Retina (tissue), 1 donor: Measurements from ENCODE around the gene PACRG.

ENCODE experiments used
- DNase-seq: peaks from one replicate; pipeline ENCODE4 v3.0.0-alpha.2; 2016

The PACRG gene

DNA sequence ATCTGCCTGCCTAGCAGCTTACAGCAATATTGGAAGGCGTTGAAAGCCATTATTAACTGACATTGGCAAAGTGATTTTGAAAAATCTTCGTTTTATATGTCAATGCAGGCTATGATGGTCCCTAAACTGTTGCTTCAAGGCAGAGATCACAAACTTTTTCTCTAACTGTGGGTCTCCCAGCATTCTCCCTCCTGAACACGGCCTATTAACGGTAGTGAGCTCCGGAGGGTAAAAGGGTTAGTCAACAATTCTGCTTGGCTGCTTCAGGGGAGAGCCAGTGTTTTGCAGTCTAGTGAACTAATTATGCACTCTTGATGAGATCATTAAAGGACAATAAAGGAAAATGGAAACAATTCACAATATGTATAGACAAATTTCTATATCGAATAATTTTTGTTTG is 424.9 kb downstream of the PACRG start:
- DNase-seq: peak; percentile 44

DNA sequence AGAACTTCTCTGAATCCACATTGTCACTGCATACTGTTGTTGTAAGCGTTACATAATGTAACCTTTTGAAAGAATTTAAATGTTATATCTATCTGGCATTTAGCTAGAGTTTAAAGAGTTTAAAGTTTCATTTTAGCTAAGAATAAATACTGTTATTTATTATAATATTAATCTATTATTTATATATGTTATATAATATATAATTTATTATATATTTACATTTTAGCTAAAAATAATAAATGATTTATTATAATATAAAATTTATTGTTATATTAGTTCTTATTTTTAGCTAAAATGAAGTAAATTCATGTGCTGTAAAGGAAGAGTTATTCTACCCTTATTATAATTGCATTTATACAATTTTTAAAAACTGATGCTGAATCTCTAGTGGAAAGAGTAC is 431.3 kb downstream of the PACRG start:
- DNase-seq: no peak

DNA sequence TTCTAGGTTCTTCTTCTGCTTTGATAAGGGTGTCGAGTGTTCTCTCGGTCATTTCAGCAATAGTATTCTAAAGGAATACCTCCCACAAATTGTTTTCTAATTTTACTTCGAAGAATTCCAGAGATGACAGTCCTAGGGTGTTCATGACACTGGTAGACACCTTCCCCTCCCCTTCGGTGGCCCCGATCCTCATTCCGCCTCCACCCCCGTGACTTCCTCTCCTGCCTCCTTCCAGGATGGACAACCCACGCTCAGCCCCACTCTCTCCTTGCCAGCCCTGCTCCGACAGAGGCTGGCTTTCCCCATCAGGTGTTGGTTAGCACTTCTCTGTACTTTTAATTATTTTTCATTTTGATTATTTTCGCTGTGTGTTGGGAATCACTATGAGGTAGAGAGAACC is 431.9 kb downstream of the PACRG start:
- no peak for DNase-seq

DNA sequence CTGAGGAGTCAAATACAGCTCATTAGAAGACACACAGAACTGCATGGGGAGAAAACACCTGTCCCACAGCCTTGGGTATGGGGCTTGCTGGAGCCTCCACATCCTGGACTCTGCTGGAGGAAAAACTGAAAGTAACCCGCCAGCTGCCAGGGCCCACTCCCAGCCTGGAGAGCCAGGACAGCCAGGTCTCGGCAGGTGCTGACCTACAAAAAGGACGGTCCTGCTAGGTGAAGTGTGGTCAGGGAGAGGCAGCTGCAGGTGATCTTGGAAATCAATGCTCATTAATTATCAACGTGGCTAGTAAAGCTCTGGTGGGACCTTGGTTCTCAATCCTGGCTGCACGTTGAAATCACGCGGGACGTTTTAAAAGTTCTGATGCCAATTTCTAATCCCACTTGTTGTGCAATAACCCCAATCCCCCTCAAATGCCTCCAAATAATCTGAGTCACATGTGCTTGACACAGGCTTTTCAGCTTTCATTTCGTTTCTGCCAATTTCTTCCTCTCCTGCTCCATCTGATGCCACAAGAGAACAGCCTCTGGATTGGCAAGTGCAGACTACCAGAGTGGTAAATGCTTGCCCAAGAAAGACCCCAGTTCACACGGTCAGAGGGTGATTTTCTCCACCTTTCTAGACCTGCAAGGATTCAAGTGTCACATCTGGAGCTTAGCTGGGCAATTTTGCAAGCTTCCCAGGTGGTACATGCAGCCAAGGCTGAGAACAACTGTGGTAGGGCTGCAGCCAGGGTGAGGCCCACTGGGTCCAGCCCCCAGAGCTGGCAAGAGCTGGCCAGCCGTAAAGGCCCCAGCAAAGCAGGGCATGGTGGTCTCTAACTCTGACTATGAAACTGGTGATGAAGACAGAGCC is 434.5 kb downstream of the PACRG start:
- DNase-seq: no peak

DNA sequence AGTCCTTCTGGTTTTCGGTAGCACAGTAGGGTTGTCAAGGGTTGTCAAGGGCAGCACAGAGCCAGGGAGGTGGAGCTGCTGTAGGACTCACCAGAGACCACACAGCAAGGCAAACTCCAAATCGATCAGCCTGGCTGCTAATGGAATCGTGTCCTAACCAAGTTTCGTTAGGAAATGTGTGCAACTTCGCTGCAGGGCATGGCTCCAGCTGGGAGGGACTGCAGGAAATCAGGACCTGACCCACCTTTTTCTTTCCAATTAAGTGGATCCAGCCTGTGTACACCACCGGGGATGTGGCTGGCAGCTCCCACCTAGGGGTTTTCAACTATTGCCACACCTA is 435.1 kb downstream of the PACRG start:
- peak; percentile 15 for DNase-seq

DNA sequence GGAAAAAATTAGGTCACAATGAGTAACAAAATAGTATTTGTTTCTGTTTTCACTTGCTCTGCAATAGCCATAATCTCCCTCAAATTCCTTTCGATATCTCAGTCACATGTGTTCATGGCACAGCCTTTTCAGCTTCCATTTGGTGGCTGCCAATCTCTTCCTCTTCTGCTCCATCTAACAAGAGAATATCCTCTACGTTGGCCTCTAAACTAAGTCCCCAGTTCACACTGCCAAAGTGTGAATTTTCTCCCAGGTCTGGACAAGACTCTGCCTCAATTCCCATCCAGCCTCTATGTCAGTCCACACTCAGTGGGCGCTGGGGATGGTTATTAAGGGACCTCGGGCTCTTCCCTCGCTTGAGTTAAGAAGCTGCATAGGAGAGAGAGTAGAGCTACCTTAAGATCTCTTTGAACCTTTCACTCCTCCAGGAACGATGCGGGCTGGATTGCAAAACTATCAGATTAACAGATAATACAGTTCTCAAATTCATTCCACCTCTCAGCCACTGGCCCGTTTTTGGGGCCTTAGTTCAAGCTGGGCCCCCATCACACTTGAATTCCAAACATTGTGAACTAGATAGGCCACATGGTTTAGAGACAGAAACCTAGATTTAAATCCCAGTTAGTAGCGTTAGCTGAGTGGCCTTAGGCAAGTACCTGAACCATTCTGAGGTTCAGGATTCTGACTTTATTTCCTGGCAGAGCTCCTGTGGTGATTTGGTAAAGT is 436.6 kb downstream of the PACRG start:
- no peak for DNase-seq

DNA sequence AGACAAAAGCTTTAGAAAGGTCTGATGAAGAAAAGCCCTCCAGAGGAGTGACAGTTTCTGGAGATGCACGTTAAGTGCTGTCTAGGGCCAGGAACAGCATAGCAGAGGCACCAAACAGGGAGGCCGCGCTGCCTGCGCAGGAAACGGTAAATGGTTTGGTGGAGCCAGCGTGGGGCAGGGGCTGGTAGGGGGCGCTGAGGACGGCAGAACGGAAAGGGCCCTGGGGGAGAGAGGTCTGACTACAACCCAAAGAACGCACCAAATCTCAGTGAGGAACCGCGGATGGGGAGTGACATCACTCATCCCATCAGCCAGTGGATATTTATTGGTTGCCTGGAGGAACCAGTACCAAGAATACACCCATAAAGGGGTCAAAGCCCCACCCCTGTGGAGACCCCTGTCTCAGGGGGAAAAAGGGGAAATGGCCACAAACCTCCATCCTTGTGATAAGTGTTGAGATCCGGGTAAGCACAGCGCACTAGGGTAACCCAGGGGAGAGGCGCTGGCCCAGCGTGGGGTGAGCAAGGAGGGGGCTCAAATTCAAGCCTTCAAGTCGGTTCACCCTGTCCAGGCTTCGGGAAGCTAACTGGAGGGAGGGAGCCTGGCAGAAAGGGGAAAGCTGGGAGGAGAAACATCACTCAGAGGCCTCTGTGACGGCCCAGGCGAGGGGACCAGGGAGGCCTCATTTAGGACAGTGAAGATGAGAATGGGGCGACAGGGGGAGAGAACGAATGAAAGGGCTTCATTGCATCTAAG is 437.6 kb downstream of the PACRG start:
- no peak for DNase-seq

DNA sequence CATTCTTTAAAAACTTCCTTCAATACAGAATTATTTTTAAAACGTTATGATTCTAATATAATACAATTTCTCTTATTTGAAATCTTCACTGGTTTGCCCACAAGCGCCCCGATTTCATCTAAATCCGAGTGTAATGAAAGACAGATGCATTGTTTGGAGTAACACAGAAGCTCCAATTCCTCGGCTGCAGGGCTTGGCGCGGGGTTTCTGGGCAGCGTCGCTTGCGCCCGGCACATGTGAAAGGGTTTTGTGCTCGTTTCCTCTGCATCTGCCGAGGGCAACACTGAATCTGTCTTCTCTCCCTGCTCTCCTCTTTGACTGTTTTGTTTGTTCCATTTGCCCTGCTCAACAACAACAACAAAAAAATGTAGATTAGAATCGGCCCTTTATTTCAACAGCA is 438.1 kb downstream of the PACRG start:
- no peak for DNase-seq

DNA sequence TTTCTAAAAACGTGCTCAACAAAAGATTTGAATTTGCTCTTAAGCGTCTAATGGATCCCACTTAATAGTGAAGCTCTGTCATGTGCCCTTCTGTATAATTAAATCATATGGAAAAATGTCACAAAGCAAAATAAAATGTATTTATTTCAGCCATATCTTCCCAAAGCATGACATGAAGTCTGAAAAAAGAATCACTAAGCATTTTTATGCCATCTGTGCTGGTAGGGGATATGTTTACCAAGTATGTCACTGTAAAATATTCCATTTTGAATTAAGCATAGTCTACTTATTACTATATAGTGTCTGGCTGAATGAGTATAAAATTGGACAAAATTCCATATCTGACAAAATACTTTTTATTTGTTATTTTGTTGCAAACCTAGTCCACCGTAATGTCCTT is 438.7 kb downstream of the PACRG start:
- DNase-seq: no peak

DNA sequence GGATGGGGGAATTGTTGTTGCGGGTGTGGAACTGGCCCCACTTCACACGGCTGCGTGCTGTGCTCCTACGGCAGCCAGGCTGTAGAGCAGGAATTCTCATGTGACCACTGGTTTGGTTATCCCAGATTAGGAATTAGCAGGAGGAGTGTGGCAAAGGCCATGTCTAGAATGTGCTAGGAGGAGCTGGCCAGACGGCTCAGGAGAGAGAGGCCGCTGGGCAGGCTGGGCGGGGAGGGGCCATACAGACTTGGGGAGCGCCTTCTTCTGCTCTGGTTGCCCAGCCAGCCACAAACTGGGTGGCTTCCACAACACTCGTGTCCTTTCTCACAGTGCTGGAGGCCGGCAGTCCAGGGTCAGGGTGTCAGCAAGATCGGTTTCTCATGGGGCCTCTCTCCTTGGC is 441.7 kb downstream of the PACRG start:
- DNase-seq: no peak

DNA sequence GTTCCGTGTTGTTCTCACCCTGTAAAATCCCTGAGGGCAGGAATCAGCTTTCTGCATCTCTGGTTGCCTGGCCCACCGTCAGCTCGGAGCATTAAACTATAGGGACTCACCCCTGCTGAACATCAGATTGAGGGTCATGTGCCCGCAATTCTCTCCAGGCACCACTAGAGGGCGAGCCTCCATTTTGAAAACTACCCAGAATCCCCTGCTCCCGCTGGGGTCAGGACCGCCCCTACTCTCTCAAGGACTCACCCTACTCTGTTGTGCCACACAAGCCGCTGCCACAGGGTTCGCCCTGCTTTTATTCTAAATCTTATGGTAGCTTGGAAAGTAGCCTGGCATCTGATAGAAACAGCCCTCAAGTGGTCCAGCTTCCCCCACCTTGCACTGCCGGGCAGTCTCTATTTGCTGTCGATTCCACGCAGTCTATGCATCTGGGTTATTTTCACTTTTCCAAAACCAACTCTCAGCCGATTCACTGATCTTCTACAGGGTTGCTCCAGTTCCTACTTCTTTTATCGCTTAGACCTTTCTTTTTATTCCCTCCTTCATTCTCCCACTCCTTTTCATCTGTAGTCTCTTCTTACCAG is 442.6 kb downstream of the PACRG start:
- DNase-seq: no peak

DNA sequence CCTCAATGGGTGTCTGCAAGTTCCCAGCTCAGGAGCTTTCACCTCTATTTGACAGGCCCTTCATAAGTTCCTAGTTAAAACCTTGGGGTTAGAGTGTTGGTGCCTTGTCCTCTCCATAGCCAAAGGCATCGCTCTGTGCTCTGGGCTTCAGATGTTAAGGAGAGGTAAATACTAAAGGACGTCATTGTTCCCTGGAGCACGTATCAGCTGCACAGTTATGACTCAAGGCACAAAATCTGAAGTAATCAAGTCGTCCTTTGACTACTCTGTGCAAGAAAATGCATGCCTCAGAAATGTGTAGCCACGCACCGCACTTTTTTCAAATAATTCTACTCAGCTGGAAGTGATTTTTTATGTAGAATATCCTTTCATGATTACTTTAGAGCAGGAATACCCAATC is 446.0 kb downstream of the PACRG start:
- DNase-seq: no peak

DNA sequence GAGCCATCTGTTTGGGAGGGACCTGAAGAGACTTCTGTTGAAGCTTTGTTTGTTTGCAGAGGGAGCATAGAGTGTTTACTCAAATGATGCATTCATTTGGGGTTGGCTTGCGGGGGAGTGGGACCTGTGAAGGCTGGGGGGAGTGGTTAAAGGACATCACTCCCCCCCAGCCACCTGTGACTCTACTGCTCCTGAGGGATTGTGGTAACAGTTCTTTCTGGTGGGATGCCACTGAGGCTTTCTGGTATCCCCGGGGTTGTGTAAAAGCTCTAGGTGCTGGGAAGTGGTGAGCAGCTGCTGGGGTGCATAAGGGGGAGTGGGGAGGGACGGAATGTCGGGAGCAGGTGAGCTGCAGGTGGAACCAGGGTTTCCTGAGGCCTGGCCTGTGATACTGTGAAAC is 447.5 kb downstream of the PACRG start:
- no peak for DNase-seq

DNA sequence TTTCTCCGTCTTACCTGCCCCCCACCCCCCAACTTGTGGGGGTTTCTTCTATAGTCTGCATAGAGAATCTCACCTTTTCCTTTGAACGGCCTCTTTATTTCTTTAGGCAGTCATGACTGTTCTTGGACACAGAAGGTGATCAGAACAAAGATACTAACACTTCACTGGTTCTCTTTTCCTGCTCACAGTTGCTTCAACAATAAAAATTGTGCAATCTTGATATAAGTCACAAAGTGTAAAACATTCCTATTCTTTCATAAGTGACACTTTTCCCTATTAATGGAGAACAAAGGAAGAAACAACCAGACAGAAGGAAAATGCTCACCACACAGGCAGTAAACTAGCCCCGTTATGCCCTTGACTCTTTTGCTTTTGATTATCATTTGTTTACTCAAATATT is 448.3 kb downstream of the PACRG start:
- no peak for DNase-seq

DNA sequence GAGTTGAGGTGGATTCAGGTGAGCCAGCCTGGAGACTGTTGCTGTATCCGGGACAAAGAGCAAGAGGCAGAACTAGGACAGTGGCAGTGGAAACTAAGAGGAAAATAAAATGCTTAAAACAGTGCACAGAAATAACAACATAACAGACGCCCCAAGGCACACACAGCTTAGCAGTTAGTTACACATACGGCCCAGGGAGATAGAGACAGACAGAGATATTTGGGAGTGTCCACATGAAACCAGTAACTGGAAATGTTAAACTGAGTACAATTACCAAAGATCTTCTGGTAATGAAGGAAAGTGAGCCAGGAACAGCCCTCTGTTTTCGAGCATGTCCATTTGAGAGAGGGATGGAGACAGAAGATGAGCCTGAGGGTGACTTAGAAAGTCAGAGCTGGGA is 449.2 kb downstream of the PACRG start:
- no peak for DNase-seq

DNA sequence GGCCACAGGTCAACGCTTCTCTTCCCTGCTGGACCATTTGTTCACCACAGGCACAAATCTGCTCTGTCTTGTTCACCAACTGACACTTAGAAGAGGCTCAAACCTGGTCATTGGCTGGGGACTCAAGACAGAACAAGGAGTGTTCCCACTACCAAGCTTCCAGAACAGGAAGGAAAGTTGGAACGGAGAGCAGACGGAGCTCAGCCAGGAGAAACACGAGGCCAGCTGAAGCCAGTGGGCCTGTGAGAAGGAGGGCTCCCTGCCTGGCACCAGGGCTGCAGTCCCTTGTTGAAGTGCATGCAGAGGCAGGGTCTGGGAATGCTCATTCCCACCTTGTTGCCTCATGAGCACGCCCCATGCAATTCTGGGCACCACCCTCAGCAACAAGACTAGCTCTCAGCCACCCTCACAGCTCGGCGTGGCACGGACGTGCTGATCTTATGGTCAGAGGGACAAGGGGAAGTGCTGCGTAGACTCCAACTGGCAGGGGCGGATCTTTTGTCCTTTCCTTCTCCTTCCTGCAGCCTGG is 450.2 kb downstream of the PACRG start:
- DNase-seq: no peak

DNA sequence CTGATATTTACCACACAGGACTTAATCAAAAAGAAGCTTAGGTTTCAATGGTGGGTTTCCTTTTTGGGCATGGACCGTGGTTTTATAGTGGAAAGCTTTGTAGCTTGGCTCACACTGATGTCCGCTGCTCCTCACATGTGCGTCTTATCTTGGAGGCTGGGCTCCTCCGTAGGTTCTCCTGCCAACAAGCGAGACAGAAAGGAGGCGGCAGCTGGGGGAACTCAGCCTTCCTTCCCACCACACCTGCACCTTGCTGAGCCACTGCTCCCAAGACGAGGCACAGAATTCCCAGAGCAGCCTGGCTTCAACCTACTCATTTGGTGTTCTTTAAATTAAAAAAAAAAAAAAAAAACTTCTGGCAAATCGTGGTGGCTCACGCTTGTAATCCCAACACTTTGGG is 451.3 kb downstream of the PACRG start:
- no peak for DNase-seq

DNA sequence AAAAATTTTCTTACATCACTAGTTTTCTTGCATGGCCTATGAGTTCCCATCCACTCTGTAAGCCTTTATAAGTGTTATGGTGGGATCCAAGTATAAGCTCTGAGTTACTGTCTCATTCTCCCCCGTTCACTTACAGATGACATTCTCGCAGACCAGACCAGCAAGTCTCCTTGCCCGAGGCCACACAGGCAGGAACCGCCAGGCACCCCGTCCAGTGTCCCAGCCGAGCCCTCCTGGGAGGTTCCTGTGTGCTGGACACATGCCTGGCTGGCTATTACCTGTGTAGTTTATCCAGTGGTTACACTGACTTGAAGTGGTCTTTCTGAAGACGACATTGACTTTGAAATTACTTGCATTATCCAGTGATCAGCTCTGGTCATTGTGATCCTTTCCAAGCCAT is 451.9 kb downstream of the PACRG start:
- DNase-seq: no peak

DNA sequence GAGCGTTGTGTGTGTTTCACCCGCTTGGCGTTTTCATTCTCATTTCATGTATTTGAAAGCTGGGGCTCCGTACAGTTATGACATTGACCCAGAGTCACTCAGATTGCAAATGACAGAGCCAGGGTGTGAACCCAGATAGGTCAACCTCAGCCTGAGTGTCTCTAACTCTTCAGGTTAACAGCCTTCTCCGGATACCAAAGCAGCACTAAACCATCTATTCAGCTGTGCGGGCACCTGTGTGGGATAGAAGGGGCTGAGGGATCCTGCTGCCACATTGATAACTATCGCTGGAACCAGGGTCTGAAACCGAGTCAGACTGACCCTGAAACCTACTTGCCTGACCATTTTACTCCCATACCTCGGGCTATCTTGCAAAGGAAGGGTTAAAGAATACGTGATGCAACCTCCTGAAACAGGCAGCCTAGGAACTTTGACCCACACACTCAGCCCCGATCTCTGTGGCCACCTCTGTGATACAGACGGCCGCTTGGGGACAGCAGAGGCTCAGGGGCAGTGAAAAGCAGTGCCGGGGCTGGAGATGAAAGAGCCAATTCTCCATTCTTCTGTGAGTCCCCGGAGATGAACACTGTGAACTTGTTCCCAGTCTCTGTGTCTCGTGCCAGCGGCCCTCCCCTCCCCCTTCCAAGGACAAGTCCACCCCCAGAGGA is 453.2 kb downstream of the PACRG start:
- DNase-seq: peak; percentile 40

DNA sequence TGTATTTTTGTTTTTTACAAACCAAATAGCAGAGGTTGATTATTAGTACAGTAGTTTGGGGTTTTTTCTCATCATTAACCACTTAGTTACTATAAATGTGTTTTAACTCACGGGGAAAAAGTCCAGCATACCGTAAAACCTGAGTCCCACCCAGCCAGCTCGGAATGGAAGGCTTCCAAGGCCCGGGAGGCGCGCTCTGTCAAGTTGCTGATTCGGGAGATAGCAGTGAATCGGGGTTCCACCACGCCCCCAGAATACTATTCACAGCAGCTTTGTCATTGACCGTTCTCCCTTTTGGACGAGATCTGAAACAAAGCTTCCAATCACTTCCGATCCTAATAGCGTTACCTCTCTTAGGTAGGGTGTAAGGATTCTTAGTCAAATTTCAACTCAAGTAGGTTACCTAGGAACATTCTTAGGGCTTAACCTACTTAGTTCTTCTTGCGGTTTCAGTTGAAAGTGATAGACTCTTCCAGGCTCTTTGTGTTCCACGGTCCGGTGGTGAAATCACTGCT is 453.9 kb downstream of the PACRG start:
- no peak for DNase-seq

DNA sequence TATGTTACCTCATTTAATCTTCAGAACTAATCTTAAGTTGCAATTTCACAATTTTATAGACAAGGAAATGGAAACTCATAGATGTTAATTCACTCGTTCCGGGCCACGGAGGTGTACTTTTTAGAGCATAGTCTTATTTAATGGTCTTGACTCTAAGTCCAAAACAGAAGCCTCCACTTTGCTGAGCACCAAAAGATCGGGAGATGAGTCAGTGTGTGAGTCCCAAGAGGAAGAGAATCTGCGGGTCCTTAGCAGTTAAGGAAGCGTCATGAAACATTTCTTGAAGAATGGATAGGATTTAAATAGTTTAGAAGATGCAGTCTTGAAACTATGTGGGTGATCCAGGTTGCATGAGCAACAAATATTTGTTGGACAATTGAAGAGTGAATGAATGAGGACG is 454.9 kb downstream of the PACRG start:
- no peak for DNase-seq

DNA sequence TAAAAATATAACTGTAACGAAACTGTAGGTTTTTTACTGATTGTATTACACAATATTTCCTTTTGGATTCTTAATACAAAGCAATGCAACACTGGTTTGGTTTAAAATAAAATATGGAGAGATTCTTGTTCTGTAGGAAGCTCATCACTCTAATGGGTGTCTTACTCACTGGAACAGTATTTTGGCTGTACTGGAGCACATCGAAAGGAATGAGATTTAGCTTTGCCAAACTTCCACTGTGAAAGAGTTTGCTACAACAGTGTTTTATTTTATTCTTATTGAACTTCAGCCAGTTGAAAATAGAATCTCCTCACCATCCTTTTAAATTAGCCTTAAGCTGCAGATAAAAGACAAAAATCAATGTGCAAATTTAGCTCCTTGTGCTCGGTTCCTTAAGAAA is 456.0 kb downstream of the PACRG start:
- no peak for DNase-seq
